Stimulated activated CD4-positive, alpha-beta T cell treated with anti-CD3 and anti-CD28 coated beads, Interleukin-15, amount 100 ng/mL, for 48 hours (primary cell): ENCODE data around the gene RNASEH2B.
A peak's percentile ranks its signal among the peaks of the same experiment; 100 is the strongest.

Experiments
- DNase-seq, 2 donors: peaks; one replicate each; pipeline ENCODE4 v3.0.0-alpha.2; 2020; ENCODE audit warnings: low read depth in 2 of 2

RNASEH2B gene

DNA sequence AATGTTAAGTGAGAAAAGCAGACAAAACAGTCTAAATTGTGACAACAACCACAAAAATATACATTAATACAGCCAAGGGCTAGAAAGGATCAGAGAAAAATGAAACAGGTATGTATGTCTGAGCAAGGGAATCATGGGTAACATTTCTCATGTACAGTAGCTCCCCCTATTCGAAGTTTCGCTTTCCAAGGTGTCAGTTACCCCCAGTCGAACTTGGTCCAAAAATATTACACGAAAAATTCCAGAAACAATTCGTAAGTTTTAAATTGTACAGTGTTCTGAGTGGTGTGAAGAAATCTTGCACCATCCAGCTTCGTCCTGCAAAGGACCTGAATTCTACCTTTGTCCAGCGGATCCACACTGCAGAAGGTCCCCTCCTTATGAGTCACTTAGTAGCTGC, 1.8 kb upstream of the RNASEH2B start:
- DNase-seq, result no peak

DNA sequence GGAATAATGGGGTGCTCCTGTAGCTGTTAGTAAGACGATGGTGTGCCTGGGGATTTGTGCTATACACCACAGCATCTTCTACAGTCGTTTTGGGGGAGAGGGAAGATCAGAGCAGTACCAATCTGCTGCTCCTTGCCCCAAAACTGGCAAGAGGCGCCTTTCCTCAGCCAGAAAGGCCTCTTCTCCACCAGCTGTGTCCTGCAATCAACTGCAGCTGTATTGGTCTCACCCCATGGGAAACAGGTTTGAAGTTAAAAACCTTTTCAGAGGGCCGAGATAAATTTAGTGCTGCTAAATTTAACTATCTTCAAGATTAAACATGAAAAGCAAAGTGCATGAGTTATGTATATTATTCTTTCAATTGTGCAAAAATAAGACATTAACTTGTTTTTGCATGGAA, 1.2 kb upstream of the RNASEH2B start:
- DNase-seq, result no peak

DNA sequence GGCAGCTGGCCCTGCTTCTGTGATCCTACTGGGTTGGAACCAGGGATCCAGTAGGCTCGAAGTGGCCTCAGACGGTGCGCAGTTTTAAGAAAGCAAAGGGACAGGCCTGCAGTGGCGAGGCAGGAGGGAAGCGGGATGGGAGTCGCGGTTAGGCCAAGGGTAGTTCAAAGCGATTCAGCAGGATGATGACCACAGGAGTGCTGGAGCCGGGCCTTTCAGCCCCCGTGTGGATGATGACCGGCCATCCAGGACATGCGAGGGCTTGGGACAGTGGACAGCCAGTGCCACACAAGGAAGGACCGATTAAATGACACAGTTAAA, 854 bp downstream of the RNASEH2B start:
- no peak for DNase-seq

DNA sequence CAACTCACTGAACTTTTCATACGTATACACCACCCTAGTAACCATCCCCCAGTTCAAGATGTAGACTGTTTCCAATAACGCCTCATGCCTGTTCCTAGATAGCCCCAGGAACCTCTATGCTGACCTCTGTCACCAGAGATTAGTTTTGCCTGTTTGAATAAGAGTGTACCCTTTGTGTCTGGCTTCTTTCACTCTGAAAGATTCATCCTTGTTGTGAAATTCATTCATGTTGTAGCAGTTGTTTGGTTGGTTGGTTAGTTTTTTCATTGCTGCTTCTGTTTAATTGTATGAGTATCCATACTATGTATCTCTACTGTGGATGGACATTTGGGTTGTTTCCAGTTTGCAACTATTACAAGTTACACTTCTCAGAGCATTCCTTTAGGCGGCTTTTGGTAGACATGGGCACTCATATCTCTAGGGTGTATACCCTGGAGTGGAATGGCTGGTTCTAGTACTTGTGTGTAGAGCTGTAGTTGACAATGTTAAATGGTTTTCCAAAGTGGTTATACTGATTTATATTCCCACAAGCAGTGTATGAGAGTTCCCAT, 1.6 kb downstream of the RNASEH2B start:
- no peak for DNase-seq

DNA sequence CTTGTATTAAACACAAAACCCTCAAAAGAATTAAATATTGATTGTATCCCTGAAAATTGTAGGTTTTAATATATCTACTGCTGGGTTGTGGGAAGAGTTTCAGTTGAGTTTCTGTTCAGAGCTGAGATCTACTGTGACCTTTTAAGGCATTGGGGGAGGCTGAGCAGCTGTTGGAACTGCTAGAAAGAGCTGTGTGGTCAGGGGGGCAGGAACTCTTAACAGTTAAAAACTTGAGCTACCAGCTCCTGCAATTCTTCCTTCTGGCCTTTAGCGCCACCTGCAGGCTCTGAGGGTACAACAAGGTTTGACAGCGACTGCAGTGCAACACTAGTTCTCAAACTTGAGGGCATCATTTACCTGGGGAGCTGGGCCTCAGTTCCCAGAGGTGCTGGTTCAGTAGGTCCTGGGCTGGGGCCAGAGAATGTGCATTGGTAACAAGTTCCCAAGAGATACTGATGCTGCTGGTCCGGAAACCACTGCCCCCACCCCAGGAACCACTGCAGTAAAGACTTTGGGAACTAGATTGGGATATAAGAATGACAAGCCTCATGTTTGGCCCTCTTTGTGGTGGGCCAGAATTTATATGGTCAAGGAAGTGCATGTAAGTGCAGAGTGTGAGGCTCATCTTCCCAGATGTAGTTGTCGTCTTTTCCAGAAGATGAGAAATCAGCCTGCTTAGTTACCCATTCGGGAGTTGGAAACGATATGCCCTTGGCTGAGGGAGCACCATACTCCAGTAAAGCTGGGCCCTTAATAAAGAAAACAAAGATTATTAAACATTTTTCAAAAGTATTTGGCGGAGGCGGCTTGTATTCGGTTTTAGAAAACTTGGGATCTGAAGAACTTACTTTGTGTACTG, 2.6 kb downstream of the RNASEH2B start:
- DNase-seq, result peak; percentile 81 to 90

DNA sequence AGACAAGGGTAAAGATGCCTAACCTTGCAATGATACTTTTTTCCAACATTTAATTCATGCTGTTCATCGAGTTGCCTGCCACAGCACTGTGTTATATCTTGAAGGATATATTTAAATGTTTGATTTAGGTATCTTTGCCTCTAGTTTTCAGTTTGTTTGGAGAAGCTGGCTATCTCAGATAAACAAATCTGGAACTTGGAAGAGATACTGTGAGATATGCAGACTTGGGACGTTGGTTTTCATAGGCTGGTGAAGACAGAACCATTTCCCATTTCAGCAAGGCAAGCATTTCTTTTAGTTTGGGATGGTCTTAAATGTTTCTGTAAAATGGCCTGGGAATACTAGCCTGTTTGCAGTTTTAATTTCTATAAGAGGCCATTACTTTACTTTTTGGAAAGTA, 3.3 kb downstream of the RNASEH2B start:
- DNase-seq, result no peak

DNA sequence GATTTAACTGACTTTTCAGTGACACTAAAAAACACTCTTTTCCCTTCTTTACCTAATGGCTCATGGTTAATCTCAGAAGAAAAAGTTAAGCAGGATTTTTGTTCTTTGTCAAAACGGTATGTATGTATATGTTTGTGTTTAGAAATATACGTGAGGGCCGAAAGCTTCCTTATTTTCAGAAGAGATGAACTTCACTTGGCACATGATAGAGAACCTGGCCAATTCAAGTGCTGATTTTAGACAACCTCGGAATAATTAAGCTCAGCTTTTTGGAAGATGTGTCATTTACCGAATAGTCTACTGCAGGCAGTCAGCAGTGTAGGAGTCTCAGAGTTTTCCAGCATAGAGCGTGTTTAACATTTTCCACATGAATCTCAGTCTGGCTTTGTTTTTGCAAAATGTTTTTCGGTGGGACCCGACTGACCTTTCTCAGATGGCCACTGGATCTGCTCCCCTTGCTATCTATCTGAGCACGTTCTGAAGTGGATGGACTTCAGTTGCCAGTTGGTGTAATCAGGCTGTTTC, 4.6 kb downstream of the RNASEH2B start:
- no peak for DNase-seq

DNA sequence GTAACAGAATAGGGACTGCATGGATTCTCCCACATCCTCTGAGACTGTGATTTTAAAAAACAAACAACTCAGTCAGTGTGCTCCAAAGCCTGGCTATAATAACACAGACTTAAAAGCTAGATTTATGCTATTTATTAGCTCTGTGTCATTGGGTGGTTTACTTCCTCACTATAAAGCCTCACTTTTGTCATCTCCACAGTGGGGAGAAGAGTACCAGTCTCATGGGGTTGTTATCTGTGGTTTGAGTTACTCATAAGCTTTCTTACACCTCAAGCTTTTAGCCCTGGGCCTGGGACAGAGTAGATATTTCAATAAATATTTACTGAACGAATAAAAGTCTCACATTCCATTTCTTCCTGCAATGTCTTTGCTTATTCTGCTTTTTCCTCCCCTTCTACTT, 5.3 kb downstream of the RNASEH2B start:
- DNase-seq, result no peak

DNA sequence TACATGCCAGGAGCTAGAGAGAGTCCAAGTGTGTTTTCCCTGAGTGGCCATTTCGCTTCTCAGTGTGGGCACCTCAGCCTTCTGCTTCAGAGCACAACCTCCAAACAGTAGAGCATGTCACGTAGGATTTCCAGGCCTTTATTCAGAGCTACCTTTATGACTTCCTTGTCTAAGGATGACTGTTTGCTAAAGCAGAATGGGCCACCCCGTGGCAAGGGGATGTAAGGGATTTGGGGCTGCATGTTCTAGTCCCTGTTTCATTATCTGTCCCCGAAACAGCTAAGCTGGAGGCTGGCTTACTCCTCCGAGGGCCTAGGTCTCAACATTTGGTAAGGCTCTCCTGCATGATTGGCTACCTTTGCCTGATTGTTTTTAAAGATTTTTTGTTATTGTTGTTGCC, 6.0 kb downstream of the RNASEH2B start:
- DNase-seq, result no peak

DNA sequence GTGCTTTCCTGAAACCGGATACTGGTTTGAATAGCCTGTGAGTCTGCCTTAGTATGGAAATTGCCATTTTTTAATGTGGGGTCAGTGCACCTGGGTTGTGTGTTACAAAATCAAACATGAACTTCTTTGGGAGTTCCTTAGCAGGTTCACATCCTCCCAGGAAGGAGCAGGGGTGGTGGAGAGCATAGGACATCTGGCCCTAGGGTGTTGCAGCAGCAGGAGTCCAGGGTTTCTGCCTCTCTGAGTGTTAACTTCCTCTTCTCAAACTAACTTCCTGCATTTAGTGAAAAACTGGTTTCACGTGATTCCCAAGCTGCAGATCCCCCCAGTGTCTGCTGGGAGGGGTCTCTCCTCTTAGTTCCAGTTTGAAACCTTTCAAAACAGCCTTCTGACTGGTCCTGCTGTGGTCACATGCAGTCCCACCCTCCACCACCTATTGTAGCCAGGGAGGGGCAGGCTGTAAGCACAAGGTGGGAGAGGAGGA, 7.2 kb downstream of the RNASEH2B start:
- DNase-seq, result no peak

DNA sequence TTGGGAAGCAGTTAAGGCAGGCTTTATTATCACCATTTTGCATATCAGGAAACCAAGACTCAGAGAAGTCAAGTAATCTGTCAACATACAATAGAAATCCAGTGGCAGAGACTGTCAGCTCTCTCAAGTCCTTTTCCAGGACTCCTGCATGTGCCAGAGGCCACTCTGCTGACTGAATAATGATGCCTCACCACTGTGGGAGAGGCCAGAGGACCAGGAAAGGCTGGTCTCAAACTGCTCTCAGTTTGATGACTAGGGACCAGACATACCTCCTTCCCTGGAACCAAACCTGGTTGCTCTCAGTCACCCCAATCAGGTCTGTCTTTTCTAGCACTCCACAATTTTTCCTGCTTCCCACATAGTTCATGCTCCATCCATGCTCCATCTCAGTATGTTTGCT, 8.0 kb downstream of the RNASEH2B start:
- no peak for DNase-seq

DNA sequence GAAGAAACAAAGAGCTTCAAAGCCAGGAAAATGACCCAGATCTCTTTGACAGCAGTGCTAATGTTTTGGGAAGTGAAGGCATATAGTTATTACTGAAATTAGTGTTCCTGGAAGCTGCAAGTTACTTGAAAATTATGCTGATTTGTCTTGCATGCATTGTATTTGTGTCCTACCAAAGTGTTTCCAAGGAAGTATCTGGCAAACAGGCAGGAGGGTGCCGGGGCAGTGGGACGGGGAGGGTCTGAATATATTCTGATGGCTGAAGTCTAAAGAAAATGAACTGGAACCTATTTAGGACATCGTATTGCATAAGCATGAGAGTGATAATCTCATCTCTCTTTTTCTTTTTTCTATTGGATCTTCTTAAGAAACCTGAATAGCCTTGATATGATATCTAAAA, 9.0 kb downstream of the RNASEH2B start:
- DNase-seq, result no peak

DNA sequence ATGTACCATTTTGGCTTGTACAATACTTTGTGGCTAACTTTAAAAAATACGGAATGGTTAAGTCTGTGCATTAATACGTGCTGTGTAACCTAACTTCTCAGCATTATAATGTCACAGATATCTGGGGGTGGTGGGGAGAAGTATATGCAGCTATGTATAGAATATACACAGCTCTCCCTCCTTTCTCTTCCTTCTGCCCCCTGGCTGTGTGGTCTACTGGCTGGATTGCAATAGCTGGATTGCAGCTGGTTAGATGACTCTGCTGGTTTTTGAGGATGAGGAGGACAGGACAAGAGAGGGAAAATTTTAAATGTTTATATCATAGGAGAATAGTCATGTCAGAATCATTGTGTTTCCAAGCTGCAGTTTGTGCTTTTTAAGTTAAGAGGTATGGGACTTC, 9.7 kb downstream of the RNASEH2B start:
- no peak for DNase-seq

DNA sequence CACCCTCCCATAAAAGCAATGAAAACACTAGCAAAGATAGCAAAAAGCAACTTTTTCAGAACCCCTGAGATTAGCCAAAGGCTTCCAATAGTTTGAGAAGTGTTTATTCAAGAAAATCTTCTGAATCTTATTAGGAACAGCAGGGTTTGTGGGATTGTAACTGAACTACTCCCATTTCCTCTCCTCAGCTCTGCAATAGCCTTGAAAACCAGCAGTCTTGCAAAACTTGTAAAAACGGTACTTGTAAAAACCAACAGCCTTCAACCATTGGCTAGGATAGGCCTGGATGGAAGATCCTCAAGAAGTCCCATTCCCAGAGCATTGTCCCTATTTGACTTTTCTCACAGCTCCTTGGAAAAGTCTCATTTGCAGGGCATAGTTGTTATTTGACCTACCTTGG, 12.1 kb downstream of the RNASEH2B start:
- no peak for DNase-seq

DNA sequence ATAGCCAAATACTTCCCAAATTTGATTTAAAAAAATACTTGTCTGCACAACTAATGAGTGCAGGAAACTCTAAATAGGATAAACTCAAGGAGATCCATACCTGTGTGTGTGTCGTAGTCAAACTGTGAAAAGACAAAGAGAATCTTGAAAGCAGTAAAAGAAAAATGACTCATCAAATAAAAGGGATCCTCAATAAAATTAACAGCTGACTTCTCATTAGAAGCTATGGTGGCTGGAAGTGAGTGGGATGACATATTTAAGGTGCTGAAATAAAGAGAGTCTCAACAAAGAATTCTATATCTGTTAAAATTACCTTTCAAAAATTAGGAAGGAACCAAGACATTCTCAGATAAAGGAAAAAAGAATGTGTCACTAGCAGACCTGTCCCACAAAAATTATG, 13.7 kb downstream of the RNASEH2B start:
- DNase-seq, result no peak

DNA sequence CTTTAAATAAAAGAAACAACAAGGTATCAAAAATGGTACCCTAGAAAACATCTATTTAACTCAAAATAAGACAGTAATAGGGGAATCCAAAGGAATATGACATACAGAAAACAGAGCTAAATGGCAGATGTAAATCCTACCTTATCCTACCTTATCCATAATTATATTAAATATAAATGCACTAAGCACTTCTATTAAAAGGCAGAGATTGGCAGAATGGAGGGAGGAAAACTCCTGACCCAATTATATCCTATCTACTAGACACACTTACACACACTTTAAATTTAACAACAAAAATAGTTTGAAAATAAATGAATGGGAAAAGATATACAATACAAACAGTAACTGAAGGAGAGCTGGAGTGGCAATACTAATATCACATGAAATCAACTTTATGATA, 14.4 kb downstream of the RNASEH2B start:
- DNase-seq, result no peak

DNA sequence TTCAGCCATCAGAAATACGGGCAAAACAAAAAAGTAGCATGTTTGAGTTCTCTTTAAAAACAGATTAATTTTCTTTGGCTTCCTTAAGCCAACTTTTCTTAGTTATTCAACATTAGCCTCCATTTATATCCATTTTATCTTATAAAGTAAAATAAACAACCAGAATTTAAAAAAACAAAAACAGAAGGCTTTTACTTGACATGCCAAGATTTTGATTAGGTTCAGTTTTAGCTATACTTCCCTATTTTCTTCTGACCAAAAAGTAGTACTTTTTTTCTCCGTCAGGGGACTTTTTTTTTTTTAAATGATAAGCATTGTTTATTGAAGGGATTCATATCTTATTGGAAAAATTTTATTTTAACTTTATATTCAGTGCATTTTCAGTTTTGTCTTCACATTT, 18.1 kb downstream of the RNASEH2B start:
- no peak for DNase-seq

DNA sequence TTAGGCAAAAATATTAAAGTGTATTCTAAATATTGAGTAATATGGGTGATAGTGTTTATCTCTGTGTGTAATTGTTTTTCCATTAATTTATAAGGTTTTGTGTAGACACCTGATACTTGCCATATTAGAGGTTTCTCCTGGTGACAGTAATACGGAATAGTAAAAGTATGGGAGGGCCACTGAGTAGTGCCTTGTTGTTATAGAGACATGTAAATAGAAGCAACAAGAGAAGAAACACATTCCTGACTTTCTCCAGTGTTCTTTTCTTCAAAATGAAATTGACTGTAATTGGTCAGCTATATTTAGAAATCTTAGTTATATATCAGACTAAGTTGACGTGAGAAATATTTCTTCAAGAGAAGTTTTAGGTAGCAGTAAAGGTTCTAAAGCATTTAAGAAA, 18.5 kb downstream of the RNASEH2B start:
- DNase-seq, result no peak

DNA sequence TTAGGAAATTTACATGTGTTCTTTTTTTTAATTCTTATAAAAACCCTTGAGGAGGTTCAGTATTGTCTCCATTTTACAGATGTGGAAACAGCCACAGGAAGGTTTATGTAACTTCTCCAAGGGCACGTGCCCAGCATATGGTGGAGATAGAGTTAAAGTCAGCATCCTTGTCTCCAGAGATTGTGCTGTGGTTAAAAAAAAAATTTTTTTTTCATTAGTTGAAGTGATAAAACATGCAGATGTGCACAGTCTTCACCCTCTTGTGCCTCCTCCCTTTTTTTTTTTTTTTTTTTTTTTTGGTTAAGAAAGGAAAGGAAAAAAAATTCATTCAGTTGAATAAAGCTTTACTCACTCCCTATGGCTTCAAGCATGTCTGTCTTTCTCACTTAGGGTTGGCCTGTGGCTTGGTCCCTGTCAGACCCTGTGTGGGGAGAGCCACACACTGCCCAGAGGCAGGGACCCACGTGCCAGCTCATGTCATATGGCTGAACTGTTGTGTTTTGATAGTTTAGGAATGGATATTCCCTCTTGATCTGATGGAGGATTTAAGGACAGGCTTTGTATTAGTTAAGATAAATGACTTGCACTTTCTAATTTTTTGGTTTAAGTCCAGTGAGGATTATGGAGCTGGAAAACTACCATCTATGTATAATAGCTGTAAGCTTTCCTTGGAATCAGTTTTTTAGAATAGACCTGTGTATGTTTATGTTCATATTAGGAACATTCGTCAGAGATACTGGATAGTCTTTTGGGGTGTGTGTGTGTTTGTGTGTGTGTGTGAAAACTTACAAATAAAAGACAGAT, 19.3 kb downstream of the RNASEH2B start:
- no peak for DNase-seq

DNA sequence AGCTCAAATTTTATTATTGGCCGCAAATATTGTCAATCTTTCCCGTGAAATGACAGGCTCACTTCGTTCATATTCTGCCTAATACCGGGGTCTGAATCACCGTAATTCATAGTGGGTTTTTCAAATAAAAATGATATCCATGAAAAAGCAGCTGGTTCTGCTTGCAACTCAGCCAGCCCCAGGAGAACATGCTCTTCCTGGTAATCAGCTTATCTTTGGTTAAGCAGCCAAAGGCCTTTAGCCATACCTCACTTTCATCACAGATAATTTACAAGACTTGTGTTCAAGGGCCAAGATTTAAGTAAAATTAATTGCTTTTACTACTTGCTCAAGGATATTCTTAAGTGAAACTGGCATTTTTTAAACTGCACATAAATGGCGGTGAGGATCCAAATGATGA, 22.5 kb downstream of the RNASEH2B start:
- no peak for DNase-seq

DNA sequence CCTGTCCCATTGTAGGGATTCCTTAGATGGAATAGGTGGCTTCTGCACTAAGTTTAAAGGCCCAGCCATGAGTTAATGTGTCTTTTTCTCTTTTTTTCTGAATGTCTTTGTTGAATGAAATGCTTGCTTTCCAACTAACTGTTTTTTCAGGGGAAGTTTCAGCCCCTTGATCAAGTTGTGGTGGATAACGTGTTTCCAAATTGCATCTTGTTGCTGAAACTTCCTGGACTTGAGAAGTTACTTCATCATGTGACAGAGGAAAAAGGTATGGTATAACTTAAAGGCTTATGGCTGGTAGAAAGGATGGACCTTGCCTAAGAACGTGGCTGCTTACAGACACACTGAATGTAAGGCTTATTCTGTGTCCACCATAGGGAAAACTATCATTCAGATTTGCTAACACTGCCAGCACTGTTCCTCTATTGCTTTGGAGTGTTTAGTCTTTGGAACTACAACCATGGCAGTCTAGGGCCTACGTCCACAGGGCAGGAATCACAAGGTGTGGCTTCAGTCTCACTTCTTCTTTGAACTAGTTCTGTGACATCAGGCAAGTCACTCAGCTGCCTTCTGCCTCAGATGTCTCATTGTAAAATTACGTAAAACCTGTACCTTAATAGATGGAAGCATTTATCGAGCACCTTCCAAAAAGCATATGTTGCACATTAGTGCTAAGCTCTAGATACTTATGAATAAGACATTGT, 25.3 kb downstream of the RNASEH2B start:
- no peak for DNase-seq

DNA sequence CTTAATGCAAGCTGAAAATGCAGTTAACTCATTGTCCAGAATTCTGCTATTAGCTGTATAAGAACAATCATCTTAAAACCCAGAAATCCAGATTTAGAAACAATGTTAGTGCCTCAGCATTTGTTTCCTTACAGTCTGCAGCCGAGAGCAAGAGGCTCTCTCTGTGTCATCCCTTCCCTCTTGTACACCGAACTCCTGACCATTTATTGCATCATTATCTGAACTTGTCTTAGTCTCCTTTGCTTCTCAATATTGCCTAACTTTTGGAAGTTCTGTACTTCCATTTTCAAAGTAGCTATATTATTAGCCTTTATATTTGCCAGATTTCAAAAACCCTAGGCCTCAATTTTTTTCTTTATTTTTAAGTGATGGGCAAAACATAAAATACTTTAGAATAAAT, 27.1 kb downstream of the RNASEH2B start:
- DNase-seq, result no peak
